ENCODE results near the gene SKP2.
"Not testable (repeated sequence)": the region's sequence is repeated elsewhere in the genome, so short reads cannot be mapped to it uniquely, and the experiment has no call there.

SKP2 gene

DNA sequence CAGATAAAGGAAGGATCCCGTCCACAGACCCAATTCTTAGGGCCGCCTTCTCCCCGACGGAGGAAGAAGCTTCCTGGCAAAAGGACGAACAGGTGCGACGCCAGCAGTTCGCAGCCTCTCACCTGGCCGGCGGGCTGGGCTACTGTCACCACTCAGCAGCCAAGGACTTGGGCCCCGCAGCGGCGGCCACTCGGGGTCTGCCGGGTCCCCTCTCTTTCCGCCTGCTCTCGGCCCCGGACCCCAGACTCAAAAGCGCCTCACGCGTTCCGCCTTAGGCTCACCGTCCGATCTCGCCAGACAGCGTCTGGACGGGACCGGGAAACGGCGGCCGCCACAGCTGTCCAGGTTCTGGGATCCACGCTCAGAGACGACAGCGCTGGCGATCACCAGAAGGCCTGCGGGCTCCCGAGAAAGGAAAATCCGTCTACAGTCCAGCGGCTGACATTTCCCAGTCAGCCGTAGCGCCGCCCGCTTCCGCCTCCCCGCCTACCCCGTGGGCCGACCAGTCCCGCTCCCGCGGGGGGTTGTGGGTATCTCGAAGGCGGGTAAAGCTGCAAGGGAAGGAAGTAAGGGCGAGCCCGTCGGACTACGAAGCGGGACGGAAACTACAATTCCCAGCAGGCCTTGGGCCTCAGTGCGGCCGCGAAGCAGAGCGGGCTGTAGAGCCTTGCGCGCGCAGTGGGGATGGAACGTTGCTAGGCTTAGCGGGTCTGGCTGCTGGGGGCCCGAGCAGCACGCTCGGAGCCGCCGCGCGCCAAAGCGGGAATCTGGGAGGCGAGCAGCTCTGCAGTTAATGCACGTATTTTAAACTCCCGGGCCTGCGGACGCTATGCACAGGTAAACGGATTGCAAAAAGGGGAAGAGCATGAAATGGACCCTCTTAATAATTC, at the start of gene SKP2, which contains the start of gene LMBRD2:
Gene SKP2 (plus strand): TSS at position 678 of the 890 bp plus-strand sequence. CDS start 152 bp downstream, at position 830.
Gene LMBRD2 (minus strand): TSS at position 454 of the 890 bp plus-strand sequence. CDS start 8,538 bp downstream, outside the sequence.
- DNase-seq (ENCODE audit: low read depth in 2 of 2): peak; percentile 92 to 93

GRCh38 chr5:36105819-36106218, 46.1 kb upstream of the SKP2 start:
- DNase-seq (ENCODE audit: low read depth in 2 of 2): no peak

GRCh38 chr5:36108758-36109460, 43.0 kb upstream of the SKP2 start:
- no peak for DNase-seq (ENCODE audit: low read depth in 2 of 2)

- no peak for DNase-seq (ENCODE audit: low read depth in 2 of 2)
Observed at GRCh38 chr5:36111238-36111637, 40.7 kb upstream of the SKP2 start.

DNA sequence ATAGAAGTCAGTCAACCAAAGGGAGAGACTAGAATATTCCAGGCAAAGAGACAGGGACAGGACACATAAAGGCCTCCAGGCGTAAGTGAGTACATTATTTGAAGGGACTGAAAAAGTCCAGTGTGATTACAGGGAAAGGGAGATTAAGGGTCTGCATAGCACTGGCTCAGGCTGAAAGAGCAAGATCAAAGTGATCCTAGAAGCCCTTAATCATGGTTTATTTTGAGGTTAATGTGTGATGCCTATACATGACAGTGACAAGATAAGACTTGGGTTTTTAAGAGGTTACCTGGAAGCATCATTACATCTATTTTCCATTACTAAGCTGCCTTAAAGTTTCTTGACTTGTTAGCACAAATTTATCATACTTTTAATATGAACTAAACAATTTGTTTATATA, 26.0 kb upstream of the SKP2 start:
- DNase-seq (ENCODE audit: low read depth in 2 of 2): no peak

- DNase-seq (ENCODE audit: low read depth in 2 of 2): no peak
Observed at GRCh38 chr5:36128795-36129194, 23.1 kb upstream of the SKP2 start.

DNA sequence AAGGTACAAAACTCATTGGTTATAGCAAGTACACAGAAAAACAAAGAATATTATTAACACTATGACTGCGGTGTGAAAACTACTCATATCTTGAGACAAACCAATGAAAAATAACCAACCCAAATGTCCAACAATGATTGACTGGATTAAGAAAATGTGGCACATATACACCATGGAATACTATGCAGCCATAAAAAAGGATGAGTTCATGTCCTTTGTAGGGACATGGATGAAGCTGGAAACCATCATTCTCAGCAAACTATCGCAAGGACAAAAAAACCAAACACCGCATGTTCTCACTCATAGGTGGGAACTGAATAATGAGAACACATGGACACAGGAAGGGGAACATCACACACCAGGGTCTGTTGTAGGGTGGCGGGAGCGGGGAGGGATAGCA, 22.2 kb upstream of the SKP2 start:
- not testable (repeated sequence) for DNase-seq (ENCODE audit: low read depth in 2 of 2)

DNA sequence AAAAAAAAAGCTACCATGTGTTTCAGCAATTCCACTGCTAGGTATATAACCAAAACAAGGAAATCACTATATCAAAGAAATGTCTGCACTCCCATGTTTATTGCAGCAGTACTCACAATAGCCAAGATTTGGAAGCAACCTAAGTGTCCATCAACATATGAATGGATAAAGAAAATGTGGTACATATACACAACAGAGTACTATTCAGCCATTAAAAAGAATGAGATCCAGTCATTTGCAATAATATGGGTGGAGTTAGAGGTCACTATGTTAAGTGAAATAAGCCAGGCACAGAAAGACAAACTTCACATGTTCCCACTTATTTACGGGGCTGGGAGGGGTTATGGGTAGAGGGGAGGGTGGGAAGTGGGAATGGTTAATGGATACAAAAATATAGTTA, 18.9 kb upstream of the SKP2 start:
- not testable (repeated sequence) for DNase-seq (ENCODE audit: low read depth in 2 of 2)

GRCh38 chr5:36135988-36136387, 15.9 kb upstream of the SKP2 start:
- DNase-seq (ENCODE audit: low read depth in 2 of 2): no peak

DNA sequence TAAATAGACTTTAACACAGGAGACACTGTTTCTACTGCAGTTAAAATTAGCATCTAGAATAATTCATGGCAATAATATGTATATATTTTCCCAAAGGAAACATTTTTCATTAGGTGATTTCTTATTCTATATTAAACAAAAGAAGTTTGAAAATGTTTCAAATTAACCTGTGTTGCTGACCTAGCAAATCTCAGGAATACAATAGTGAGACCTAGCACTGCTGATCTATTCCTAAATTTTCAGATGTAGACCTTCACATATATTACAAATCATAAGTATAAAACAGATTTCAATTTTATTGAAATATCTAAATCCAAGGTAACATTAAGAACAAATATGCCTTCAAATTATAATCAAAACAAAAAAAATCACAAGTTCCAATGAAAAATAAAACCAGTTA, 15.3 kb upstream of the SKP2 start:
- DNase-seq (ENCODE audit: low read depth in 2 of 2): no peak

DNA sequence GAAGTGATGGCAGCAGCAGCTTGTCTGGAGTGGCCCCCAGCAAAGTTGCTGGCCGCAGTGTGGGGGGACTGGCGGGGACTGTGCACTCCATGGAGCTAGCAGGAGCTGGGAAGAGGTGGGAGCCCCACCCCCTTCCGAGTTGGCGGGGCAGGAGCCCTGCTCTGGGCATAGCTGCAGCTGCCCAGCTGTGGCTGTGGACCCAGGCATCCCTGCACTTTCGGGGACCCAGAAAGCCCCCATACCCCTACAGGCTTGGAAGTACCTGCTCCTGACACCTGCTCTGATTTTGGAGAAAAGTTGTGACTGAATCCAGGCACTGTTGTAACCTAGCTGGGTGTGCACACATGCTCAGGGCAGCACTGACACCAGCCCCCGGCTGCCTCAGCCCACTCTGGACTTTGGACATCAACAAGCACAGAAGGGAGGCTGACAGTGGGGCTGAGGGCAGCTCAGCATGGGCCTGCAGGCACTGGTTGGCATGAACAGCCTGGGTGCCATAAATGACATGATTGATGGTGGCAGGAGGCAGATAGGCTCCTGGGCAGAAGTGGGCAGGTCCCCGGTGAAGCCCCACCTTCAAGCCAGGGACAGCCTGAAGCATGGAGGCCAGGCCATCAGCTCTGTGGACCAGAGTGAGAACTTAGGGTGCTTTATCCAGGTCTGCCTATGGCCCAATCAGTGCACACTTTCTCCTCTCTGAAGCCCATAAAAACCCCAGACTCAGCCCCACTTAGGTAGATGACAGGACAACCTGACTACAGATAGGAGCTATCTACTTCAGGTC, 12.8 kb upstream of the SKP2 start:
- no peak for DNase-seq (ENCODE audit: low read depth in 2 of 2)

DNA sequence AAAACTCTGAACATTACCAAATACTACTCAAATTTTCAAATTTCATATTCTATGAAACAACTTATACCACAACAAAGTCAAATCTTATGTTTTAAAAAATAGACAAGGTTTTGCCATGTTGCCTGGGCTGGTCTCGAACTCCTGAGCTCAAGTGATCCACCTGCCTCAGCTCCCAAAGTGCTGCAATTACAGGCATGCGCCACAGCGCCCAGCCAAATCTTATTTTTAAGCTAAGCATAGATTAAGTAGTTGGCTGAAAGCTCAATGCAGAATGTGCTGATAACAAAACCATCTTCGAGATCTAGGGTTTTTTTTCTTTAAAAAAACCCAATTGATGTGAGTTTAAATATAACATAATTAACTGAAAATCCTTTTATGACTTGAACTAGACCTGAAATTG, 6.6 kb upstream of the SKP2 start:
- no peak for DNase-seq (ENCODE audit: low read depth in 2 of 2)

GRCh38 chr5:36146390-36146789, 5.5 kb upstream of the SKP2 start:
- DNase-seq (ENCODE audit: low read depth in 2 of 2): no peak

GRCh38 chr5:36147681-36148080, 4.2 kb upstream of the SKP2 start:
- DNase-seq (ENCODE audit: low read depth in 2 of 2): no peak

- DNase-seq (ENCODE audit: low read depth in 2 of 2): peak in 1 of 2 donors; percentile 24
Observed at GRCh38 chr5:36150676-36151433, 1.1 kb upstream of the SKP2 start.

GRCh38 chr5:36152324-36153297, 700 bp downstream of the SKP2 start:
- no peak for DNase-seq (ENCODE audit: low read depth in 2 of 2)

- DNase-seq (ENCODE audit: low read depth in 2 of 2): no peak
Observed at GRCh38 chr5:36153298-36153677, 1.4 kb downstream of the SKP2 start.

DNA sequence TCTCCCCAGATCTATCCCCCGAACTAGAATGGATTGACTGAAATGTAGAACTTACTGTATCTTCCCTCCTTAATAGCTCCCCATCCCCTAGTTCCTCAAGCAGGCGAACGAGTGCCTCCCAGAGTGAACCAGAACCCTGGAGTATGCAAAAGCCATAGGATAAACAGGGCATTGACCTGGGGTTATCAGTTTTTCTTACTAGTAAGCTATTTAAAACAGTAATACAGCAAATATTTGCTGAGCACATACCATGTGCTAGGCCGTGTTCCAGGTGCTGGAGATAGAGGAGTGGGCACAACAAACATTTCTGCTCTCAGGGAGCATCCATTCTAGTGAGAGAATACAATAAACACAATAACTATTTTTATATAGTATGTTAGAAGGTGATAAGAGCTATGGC, 1.8 kb downstream of the SKP2 start:
- DNase-seq (ENCODE audit: low read depth in 2 of 2): no peak

DNA sequence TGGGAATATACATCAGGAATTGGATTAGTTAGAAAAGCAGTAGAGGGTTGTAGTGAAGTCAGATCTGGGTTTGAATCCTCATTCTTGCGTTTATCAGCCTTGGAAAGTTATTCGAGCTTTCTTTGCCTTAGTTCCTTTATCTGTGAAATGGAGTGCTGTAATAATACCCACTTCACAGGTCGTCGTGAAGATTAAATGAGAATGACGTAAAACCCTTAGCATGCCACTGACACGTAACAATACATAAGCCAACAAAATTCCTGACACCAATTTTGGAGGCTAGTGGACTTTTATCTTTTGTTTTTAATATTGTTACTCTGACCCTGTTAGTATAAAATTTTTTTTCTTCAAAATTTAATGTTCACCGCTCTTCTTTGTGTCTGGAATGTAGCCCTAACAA, 3.4 kb downstream of the SKP2 start:
- DNase-seq (ENCODE audit: low read depth in 2 of 2): no peak

DNA sequence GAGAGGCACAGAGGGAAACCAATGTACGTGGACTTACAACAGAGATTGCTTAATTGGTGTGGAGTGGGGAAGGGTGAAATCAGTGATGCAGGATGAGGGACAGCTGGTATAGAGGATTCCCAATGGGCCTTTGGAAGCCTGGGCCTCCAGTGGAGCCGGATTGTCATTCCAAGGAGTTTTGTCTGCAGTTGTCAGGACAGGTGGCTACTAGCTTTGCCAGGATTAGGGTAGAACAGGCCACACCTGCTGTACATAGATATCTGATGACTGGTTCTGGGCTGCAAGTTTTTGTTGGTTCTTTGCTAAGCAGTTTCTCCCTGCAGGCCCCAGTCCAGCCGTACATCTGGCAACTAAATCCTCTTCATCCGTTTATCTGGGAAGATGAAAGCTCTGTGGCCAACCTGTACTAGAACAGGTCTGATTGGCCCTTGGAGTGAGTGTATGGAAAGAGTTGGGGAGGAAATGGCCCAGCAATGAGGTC, 4.2 kb downstream of the SKP2 start:
- no peak for DNase-seq (ENCODE audit: low read depth in 2 of 2)

Data from stimulated activated CD4-positive, alpha-beta T cell treated with anti-CD3 and anti-CD28 coated beads, Interleukin-1b, Interleukin-23, amount 100 ng/mL, for 4 hours (primary cell).